Heart right ventricle (tissue), 16 donors: ENCODE data around the gene PTPRJ. TPM values are rescaled to one million over a fixed set of nuclear protein-coding genes. Genes with fewer than 3 reads are reported as not detected.

ENCODE experiments used
- ATAC-seq, 8 donors: fragments of 200-7000 bp; cut with Tn5 transposase; one replicate each; pipeline ENCODE4 v1.9.1; 2020; ENCODE audit warnings: mild to moderate bottlenecking in 8 of 8, moderate library complexity in 8 of 8, moderate number of reproducible peaks in 1 of 8
- DNase-seq, 2 donors: peaks; one replicate each; pipeline ENCODE4 v3.0.0-alpha.2; 2020
- H3K27ac ChIP-seq, 10 donors: fragments of 200-600 bp; sonication (generic) in 2 of 10; one replicate each; pipeline versions ENCODE4 v1.5.0 to v1.8.0; 2020 to 2022; ENCODE audit warnings: mild to moderate bottlenecking in 3 of 10
- H3K27me3 ChIP-seq, 7 donors: fragments of 200-600 bp; one replicate each; pipeline ENCODE4 v1.8.0; 2021 to 2022; ENCODE audit warnings: mild to moderate bottlenecking in 2 of 7
- H3K36me3 ChIP-seq, 9 donors: fragments of 200-600 bp; sonication (generic) in 1 of 9; one replicate each; pipeline versions ENCODE4 v1.5.0 to v1.8.0; 2020 to 2022; ENCODE audit warnings: mild to moderate bottlenecking in 2 of 9
- H3K4me1 ChIP-seq, 9 donors: fragments of 200-600 bp; sonication (generic) in 1 of 9; one replicate each; pipeline versions ENCODE4 v1.5.0 to v1.8.0; 2020 to 2022; ENCODE audit warnings: mild to moderate bottlenecking in 4 of 9
- H3K4me3 ChIP-seq, 10 donors: fragments of 200-600 bp; sonication (generic) in 2 of 10; one replicate each; pipeline versions ENCODE4 v1.5.0 to v1.8.0; 2020 to 2022; ENCODE audit warnings: mild to moderate bottlenecking in 7 of 10, moderate library complexity in 2 of 10
- H3K9me3 ChIP-seq, 11 donors: fragments of 200-600 bp in 10 of 11; sonication (generic) in 2 of 11; one replicate each; pipeline versions ENCODE4 v1.5.0 to v1.8.0; 2013 to 2022; ENCODE audit warnings: mild to moderate bottlenecking in 2 of 11, control low read depth in 1 of 11, moderate library complexity in 1 of 11
- CTCF ChIP-seq, 9 donors: fragments of 200-600 bp; sonication (generic) in 2 of 9; IDR thresholded peaks; one replicate each; pipeline versions ENCODE4 v1.5.0 to v1.8.0; 2021 to 2022; ENCODE audit warnings: antibody characterized with exemption in 9 of 9, mild to moderate bottlenecking in 5 of 9, moderate library complexity in 1 of 9
- WGBS, 2 donors: extraction: QIAGEN DNeasy Blood & Tissue Kit; methylation state at CpG; one replicate each; pipeline ENCODE4 v1.1.7; 2013; ENCODE audit warnings: inconsistent platforms in 1 of 2; 5-methylcytosine and 5-hydroxymethylcytosine counted together
- intact Hi-C, 10 donors: fragments of 100-400 bp; cut with DNase I; formaldehyde crosslinking; loops; one replicate each; pipeline versions ENCODE4 v1.11.1 to v1.14.2; 2022
- polyA plus RNA-seq, 2 donors: library from polyadenylated mRNA; stranded (reverse); fragments of 200-250 nt; gene quantifications; one replicate each; pipeline ENCODE4 v1.2.3, GENCODE V29; 2013
- total RNA-seq, 10 donors: library from RNA; stranded (reverse); fragmentation: NEBNext Ultra II Directional in 3 of 10; extraction: Animal tissue kit (Norgen Biotek cat#: 25700) in 3 of 10; gene quantifications; one replicate each; pipeline versions ENCODE4 v1.2.1 to v1.2.4, GENCODE V29; 2021 to 2023
- donor health status: Arrhythmogenic right ventricular cardiomyopathy.
- donor health status: ischemic (EF 13 %, LVEDD 7.1; RV severe dilation, severe dysfunction).
- donor health status: healthy with polysubstance abuse.
- donor health status: DM: no; HTN: yes; CAD: no.
- donor health status: DM: no; HTN: no; CAD: no.
- donor health status: ischemic (EF 25% LVEDD 6.9; RV normal size, moderate dysfunction).
- donor health status: ischemic (EF 25% LVEDD 5.7; RV mildly dilated, moderate dysfunction).
- donor health status: healthy.
- donor health status: DM: yes; HTN: yes; CAD: no.
- donor health status: Ischemic cardiomyopathy.
- donor health status: ischemic (EF 35%, LVEDD 5.7; RV mildly dilated, moderate dysfunction).
- donor health status: nonischemic (EF 11% LVEDD 7.7; RV severe dilation, severe dysfunction).
- donor health status: DM: yes; HTN: yes; CAD: no.
- donor health status: PGD.
- donor health status: ischemic (EF 29% LVEDD 5.4; RV normal size, mild dysfunction).
- donor health status: nonischemic (EF 23%, LVEDD 6.1; RV moderate dilation, normal function).

PTPRJ gene
- total and polyA plus RNA-seq, 12 donors: 0.78 to 22.9 (median 6.7) TPM

GRCh38 chr11:48056325-48057183 is 76.2 kb downstream of the PTPRJ start:
- Histone ChIP-seq H3K9me3 (no peaks in the 10 kb centered on the region), H3K36me3 (no peaks in the 10 kb centered on the region), H3K4me1 (peaks cover 0 to 76% (median 8%) of the 10 kb centered on the region in 9 donors), H3K27me3 (no peaks in the 10 kb centered on the region), H3K27ac (peak overlapping the region in 1 of 10 donors; percentile 75), H3K4me3 (no peak overlapping the region)
- ATAC-seq (no peak), DNase-seq (no peak)
- TF ChIP-seq CTCF (IDR thresholded peaks at IDR 0.05): no peak
- 91 to 94% methylated on average over 20 of the region's 20 CpGs for WGBS, 2 donors
- intact Hi-C loops: no loop called here

GRCh38 chr11:48058064-48058463 is 77.7 kb downstream of the PTPRJ start:
- Histone ChIP-seq H3K4me1 (peaks cover 0 to 76% (median 7%) of the 10 kb centered on the region in 9 donors), H3K9me3 (no peaks in the 10 kb centered on the region), H3K36me3 (no peaks in the 10 kb centered on the region), H3K27me3 (no peaks in the 10 kb centered on the region), H3K4me3 (no peak overlapping the region), H3K27ac (no peak overlapping the region)
- no peak for TF ChIP-seq CTCF (IDR thresholded peaks at IDR 0.05)
- WGBS, 2 donors: 97 to 99% methylated on average over 2 of the region's 2 CpGs
- no peak for DNase-seq
- intact Hi-C loops: no loop called here
- ATAC-seq: no peak

- 96% methylated on average over 12 of the region's 12 CpGs for WGBS, 2 donors
- H3K9me3 ChIP-seq: no peaks in the 10 kb centered on the region
- DNase-seq (no peak), ATAC-seq (no peak)
- H3K36me3 ChIP-seq: no peaks in the 10 kb centered on the region
- H3K27ac ChIP-seq: no peak overlapping the region
- peaks cover 0 to 83% (median 14%) of the 10 kb centered on the region in 9 donors for H3K4me1 ChIP-seq
- intact Hi-C loops: no loop called here
- no peaks in the 10 kb centered on the region for H3K27me3 ChIP-seq
- H3K4me3 ChIP-seq: no peak overlapping the region
- no peak for TF ChIP-seq CTCF (IDR thresholded peaks at IDR 0.05)
Observed at GRCh38 chr11:48058788-48059187, 78.4 kb downstream of the PTPRJ start.

GRCh38 chr11:48062649-48063048 is 82.3 kb downstream of the PTPRJ start:
- ATAC-seq (no peak), DNase-seq (no peak)
- Histone ChIP-seq H3K4me3 (no peak overlapping the region), H3K36me3 (no peaks in the 10 kb centered on the region), H3K27me3 (no peaks in the 10 kb centered on the region), H3K9me3 (no peaks in the 10 kb centered on the region), H3K4me1 (peaks cover 4 to 78% (median 30%) of the 10 kb centered on the region in 9 donors), H3K27ac (no peak overlapping the region)
- WGBS, 2 donors: 90 to 91% methylated on average over 3 of the region's 3 CpGs
- TF ChIP-seq CTCF (IDR thresholded peaks at IDR 0.05): no peak
- intact Hi-C loops: no loop called here
